H9 (cell line): ENCODE results near the gene FEM1C. TPM values are rescaled to one million over a fixed set of nuclear protein-coding genes. Genes with fewer than 3 reads are reported as not detected.

Experiments
- DNase-seq: peaks from one replicate; pipeline ENCODE4 v3.0.0-alpha.2; 2017
- H2AFZ ChIP-seq: one replicate; pipeline ENCODE4 v1.6.1; 2013; ENCODE audit warnings: mild to moderate bottlenecking, low read length, control low read depth, moderate library complexity
- H2AK5ac ChIP-seq: 2 replicates; pipeline ENCODE4 v1.6.1; 2013; ENCODE audit warnings: low read length, control low read depth, mixed read lengths; ENCODE audit not compliant: insufficient read length
- H2BK120ac ChIP-seq: one replicate; pipeline ENCODE4 v1.6.1; 2013; ENCODE audit warnings: low read depth, mild to moderate bottlenecking, low read length, control low read depth, inconsistent platforms; ENCODE audit not compliant: poor library complexity, severe bottlenecking
- H2BK12ac ChIP-seq: 2 replicates; pipeline ENCODE4 v1.6.1; 2013; ENCODE audit warnings: low read length, control low read depth, mixed read lengths, low read depth; ENCODE audit not compliant: insufficient read length
- H2BK15ac ChIP-seq: 2 replicates; pipeline ENCODE4 v1.6.1; 2013; ENCODE audit warnings: low read depth, low read length, control low read depth
- H2BK20ac ChIP-seq: one replicate; pipeline ENCODE4 v1.6.1; 2013; ENCODE audit warnings: low read depth, mild to moderate bottlenecking, low read length, control low read depth, inconsistent platforms; ENCODE audit not compliant: poor library complexity, severe bottlenecking
- H2BK5ac ChIP-seq: 2 replicates; pipeline ENCODE4 v1.6.1; 2013; ENCODE audit warnings: low read length, control low read depth, mixed read lengths; ENCODE audit not compliant: insufficient read length
- H3K14ac ChIP-seq: 2 replicates; pipeline ENCODE4 v1.6.1; 2013; ENCODE audit warnings: low read length, control low read depth; ENCODE audit not compliant: insufficient read depth
- H3K18ac ChIP-seq: 2 replicates; pipeline ENCODE4 v1.6.1; 2013; ENCODE audit warnings: low read depth, mild to moderate bottlenecking, mixed read lengths, low read length, control low read depth; ENCODE audit not compliant: insufficient read length
- H3K23ac ChIP-seq: 2 replicates; pipeline ENCODE4 v1.6.1; 2013; ENCODE audit warnings: low read length, control low read depth, mixed read lengths, low read depth; ENCODE audit not compliant: insufficient read length
- H3K23me2 ChIP-seq: 2 replicates; pipeline ENCODE4 v1.6.1; 2013; ENCODE audit warnings: low read depth, mild to moderate bottlenecking, mixed read lengths, low read length, control low read depth; ENCODE audit not compliant: insufficient read length, poor library complexity, severe bottlenecking
- H3K27ac ChIP-seq: 2 replicates; pipeline ENCODE4 v1.5.1; 2013; ENCODE audit warnings: low read length, control low read depth, mixed read lengths, low read depth; ENCODE audit not compliant: insufficient read length
- H3K27me3 ChIP-seq: 2 replicates; pipeline ENCODE4 v1.6.1; 2013; ENCODE audit warnings: low read length, control low read depth, inconsistent platforms; ENCODE audit not compliant: insufficient read depth
- H3K4ac ChIP-seq: 2 replicates; pipeline ENCODE4 v1.6.1; 2013; ENCODE audit warnings: low read depth, mild to moderate bottlenecking, control low read depth, inconsistent platforms, low read length, moderate library complexity
- H3K4me1 ChIP-seq: 2 replicates; pipeline ENCODE4 v1.6.1; 2013; ENCODE audit warnings: low read length, control low read depth, inconsistent platforms; ENCODE audit not compliant: insufficient read depth
- H3K4me2 ChIP-seq: 2 replicates; pipeline ENCODE4 v1.6.1; 2013; ENCODE audit warnings: low read length, control low read depth, mixed read lengths; ENCODE audit not compliant: insufficient read length, insufficient read depth
- H3K56ac ChIP-seq: 2 replicates; pipeline ENCODE4 v1.6.1; 2013; ENCODE audit warnings: low read depth, mild to moderate bottlenecking, mixed read lengths, low read length, control low read depth; ENCODE audit not compliant: insufficient read length
- H3K79me1 ChIP-seq: 2 replicates; pipeline ENCODE4 v1.6.1; 2013; ENCODE audit warnings: low read depth, mild to moderate bottlenecking, moderate library complexity, low read length, control low read depth, inconsistent platforms; ENCODE audit not compliant: insufficient read depth, poor library complexity, severe bottlenecking
- H3K79me2 ChIP-seq: 2 replicates; pipeline ENCODE4 v1.6.1; 2013; ENCODE audit warnings: low read length, control low read depth, inconsistent platforms; ENCODE audit not compliant: insufficient read depth
- H3K9ac ChIP-seq: 2 replicates; pipeline ENCODE4 v1.6.1; 2013; ENCODE audit warnings: low read length, control low read depth, mixed read lengths; ENCODE audit not compliant: insufficient read length; ENCODE audit errors: extremely low read depth
- H3K9me3 ChIP-seq: one replicate; pipeline ENCODE4 v1.6.1; 2013; ENCODE audit warnings: low read depth, low read length, inconsistent platforms; ENCODE audit not compliant: control insufficient read depth
- H3T11ph ChIP-seq: one replicate; pipeline ENCODE4 v1.6.1; 2013; ENCODE audit warnings: mild to moderate bottlenecking, low read length, control low read depth, inconsistent platforms
- H4K20me1 ChIP-seq: one replicate; pipeline ENCODE4 v1.6.1; 2013; ENCODE audit not compliant: control insufficient read depth, insufficient read length, insufficient read depth
- H4K5ac ChIP-seq: 2 replicates; pipeline ENCODE4 v1.6.1; 2013; ENCODE audit warnings: low read depth, mild to moderate bottlenecking, mixed read lengths, low read length, control low read depth; ENCODE audit not compliant: insufficient read length
- H4K8ac ChIP-seq: replicated peaks from 2 replicates; pipeline ENCODE4 v1.6.1; 2013; ENCODE audit warnings: low read length, control low read depth, mixed read lengths, low read depth; ENCODE audit not compliant: insufficient read length
- H4K91ac ChIP-seq: 2 replicates; pipeline ENCODE4 v1.6.1; 2013; ENCODE audit warnings: low read depth, mild to moderate bottlenecking, moderate library complexity, mixed read lengths, low read length, control low read depth; ENCODE audit not compliant: insufficient read length
- H3K27ac Mint-ChIP-seq, 3 experiments: 2 replicates in 2 of 3; 3 replicates in 1 of 3; pipeline ENCODE4 v1.8.0; 2020 to 2021; ENCODE audit warnings: mixed read lengths in 3 of 3, mild to moderate bottlenecking in 1 of 3, moderate library complexity in 1 of 3
- H3K27me3 Mint-ChIP-seq: 2 replicates; pipeline ENCODE4 v1.8.0; 2021; ENCODE audit warnings: low read depth, mild to moderate bottlenecking, moderate library complexity, mixed read lengths
- H3K36me3 Mint-ChIP-seq, 3 experiments: 2 replicates in 2 of 3; 3 replicates in 1 of 3; pipeline ENCODE4 v1.8.0; 2020 to 2021; ENCODE audit warnings: low read depth in 3 of 3, mixed read lengths in 3 of 3; ENCODE audit not compliant: insufficient read depth in 1 of 3
- H3K4me1 Mint-ChIP-seq, 2 experiments: 2 replicates each; pipeline ENCODE4 v1.8.0; 2020; ENCODE audit warnings: mixed read lengths in 2 of 2
- H3K4me3 Mint-ChIP-seq, 2 experiments: 2 replicates in 1 of 2; 3 replicates in 1 of 2; pipeline ENCODE4 v1.8.0; 2020 to 2021; ENCODE audit warnings: mild to moderate bottlenecking in 2 of 2, mixed read lengths in 2 of 2, moderate library complexity in 1 of 2
- H3K9me3 Mint-ChIP-seq, 2 experiments: 2 replicates in 1 of 2; 3 replicates in 1 of 2; pipeline ENCODE4 v1.8.0; 2020; ENCODE audit warnings: mild to moderate bottlenecking in 2 of 2, mixed read lengths in 2 of 2, moderate library complexity in 1 of 2
- total RNA-seq: library from RNA; stranded (reverse); gene quantifications from 2 replicates; pipeline ENCODE4 v1.2.1, GENCODE V29; 2021
- TF ChIP-seq, protein P1 (sequence below): fragments of 200-600 bp; sonication (generic); conservative IDR thresholded peaks from 3 replicates; pipeline ENCODE4 v1.8.0; 2021; ENCODE audit warnings: antibody characterized with exemption, mild to moderate bottlenecking

Gene FEM1C
- total RNA-seq, 1 experiment from 2014 or later: 15.2 TPM

DNA sequence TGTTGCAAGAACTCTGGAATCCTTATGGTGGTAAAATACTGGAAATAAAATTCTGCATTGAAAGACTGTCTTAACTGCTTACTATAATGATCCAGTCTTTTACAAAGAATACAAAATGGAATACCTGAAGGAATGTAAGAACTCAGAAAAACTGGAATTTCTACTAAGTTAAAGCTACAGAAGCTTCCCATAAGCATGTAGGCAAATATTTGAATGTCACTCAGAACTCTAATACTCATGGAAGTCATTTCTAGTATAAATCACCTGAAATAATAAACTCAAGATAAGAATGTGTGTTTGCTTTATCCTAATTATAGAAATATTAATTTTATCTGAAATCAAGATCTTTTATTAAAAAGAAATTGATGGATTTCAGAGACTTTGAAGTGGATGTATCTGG is 54.8 kb downstream of the FEM1C start:
- Histone ChIP-seq H2BK120ac (no peak overlapping the region), H2BK5ac (no peak overlapping the region), H2AFZ (no peak overlapping the region), H3K27me3 (no peaks in the 10 kb centered on the region), H3K9ac (no peak overlapping the region), H3K14ac (no peak overlapping the region), H3K4ac (no peak overlapping the region), H3K27ac (no peak overlapping the region), H3K9me3 (no peaks in the 10 kb centered on the region), H3T11ph (no peak overlapping the region), H3K23me2 (no peaks in the 10 kb centered on the region), H2BK20ac (no peak overlapping the region), H2BK12ac (no peak overlapping the region), H4K20me1 (no peaks in the 10 kb centered on the region), H3K23ac (no peak overlapping the region), H3K4me1 (0 out of 2 replicates have a peak, but pooled peaks cover 2% of the 10 kb centered on the region), H2BK15ac (no peak overlapping the region), H3K56ac (no peak overlapping the region), H4K91ac (no peak overlapping the region), H3K79me1 (no peaks in the 10 kb centered on the region), H2AK5ac (no peak overlapping the region), H4K8ac (no peak overlapping the region), H4K5ac (no peak overlapping the region), H3K4me2 (no peak overlapping the region), H3K18ac (no peak overlapping the region), H3K79me2 (no peaks in the 10 kb centered on the region)
- Mint-ChIP-seq H3K9me3 (no peaks in the 10 kb centered on the region), H3K36me3 (no peaks in the 10 kb centered on the region), H3K27ac (no peak overlapping the region), H3K4me3 (no peak overlapping the region), H3K4me1 (peaks cover 14 to 18% of the 10 kb centered on the region in 2 experiments), H3K27me3 (no peaks in the 10 kb centered on the region; the same call in 1 of the 2 replicates)
- no peak for DNase-seq
- TF ChIP-seq, protein P1, sequence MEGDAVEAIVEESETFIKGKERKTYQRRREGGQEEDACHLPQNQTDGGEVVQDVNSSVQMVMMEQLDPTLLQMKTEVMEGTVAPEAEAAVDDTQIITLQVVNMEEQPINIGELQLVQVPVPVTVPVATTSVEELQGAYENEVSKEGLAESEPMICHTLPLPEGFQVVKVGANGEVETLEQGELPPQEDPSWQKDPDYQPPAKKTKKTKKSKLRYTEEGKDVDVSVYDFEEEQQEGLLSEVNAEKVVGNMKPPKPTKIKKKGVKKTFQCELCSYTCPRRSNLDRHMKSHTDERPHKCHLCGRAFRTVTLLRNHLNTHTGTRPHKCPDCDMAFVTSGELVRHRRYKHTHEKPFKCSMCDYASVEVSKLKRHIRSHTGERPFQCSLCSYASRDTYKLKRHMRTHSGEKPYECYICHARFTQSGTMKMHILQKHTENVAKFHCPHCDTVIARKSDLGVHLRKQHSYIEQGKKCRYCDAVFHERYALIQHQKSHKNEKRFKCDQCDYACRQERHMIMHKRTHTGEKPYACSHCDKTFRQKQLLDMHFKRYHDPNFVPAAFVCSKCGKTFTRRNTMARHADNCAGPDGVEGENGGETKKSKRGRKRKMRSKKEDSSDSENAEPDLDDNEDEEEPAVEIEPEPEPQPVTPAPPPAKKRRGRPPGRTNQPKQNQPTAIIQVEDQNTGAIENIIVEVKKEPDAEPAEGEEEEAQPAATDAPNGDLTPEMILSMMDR: no peak
